ENCODE data around the gene UBE4A.
"Not testable (repeated sequence)": the region's sequence is repeated elsewhere in the genome, so short reads cannot be mapped to it uniquely, and the experiment has no call there.

Gene UBE4A

GRCh38 chr11:118401151-118401879 is 41.9 kb downstream of the UBE4A start, which contains the start of gene ATP5MG:
Gene ATP5MG, plus strand, starts transcription at chr11:118401606. Its CDS starts 60 bp downstream, at chr11:118401666.
- DNase-seq = peak; percentile 89 to 92

GRCh38 chr11:118401880-118402590 is 42.6 kb downstream of the UBE4A start:
- DNase-seq = no peak

- DNase-seq = not testable (repeated sequence)
Measured at GRCh38 chr11:118402594-118402993, 43.2 kb downstream of the UBE4A start.

GRCh38 chr11:118406599-118407166 is 47.3 kb downstream of the UBE4A start:
- no peak for DNase-seq

GRCh38 chr11:118410055-118410745 is 50.8 kb downstream of the UBE4A start:
- DNase-seq = no peak

GRCh38 chr11:118411530-118411929 is 52.1 kb downstream of the UBE4A start:
- no peak for DNase-seq

GRCh38 chr11:118412921-118413320 is 53.5 kb downstream of the UBE4A start:
- DNase-seq = no peak

GRCh38 chr11:118415062-118415738 is 55.8 kb downstream of the UBE4A start:
- DNase-seq = no peak

- no peak for DNase-seq
Measured at GRCh38 chr11:118415739-118416068, 56.3 kb downstream of the UBE4A start.

- not testable (repeated sequence) for DNase-seq
Measured at GRCh38 chr11:118416900-118417299, 57.5 kb downstream of the UBE4A start.

GRCh38 chr11:118417801-118418200 is 58.4 kb downstream of the UBE4A start:
- DNase-seq = no peak

- DNase-seq = no peak
Measured at GRCh38 chr11:118418766-118419165, 59.4 kb downstream of the UBE4A start.

GRCh38 chr11:118427707-118428106 is 68.3 kb downstream of the UBE4A start:
- DNase-seq = no peak

GRCh38 chr11:118430956-118431355 is 71.6 kb downstream of the UBE4A start:
- no peak for DNase-seq

GRCh38 chr11:118434123-118434552 is 74.7 kb downstream of the UBE4A start:
- DNase-seq = no peak

- peak in 1 of 2 donors; percentile 37 for DNase-seq
Measured at GRCh38 chr11:118434553-118435289, 75.3 kb downstream of the UBE4A start.

GRCh38 chr11:118435290-118435892 is 76.0 kb downstream of the UBE4A start:
- DNase-seq = peak; percentile 42 to 45

GRCh38 chr11:118435893-118436624 is 76.7 kb downstream of the UBE4A start, which contains the start of gene KMT2A:
Gene KMT2A, plus strand, starts transcription at chr11:118436492. Its CDS starts 21 bp downstream, at chr11:118436513.
- DNase-seq = peak; percentile 96 to 97

- peak in 1 of 2 donors; percentile 24 for DNase-seq
Measured at GRCh38 chr11:118436639-118437207, 77.3 kb downstream of the UBE4A start.

All from stimulated activated CD4-positive, alpha-beta T cell treated with anti-CD3 and anti-CD28 coated beads, Interleukin-2, amount 100 ng/mL, for 48 hours (primary cell).